Parathyroid adenoma (tissue), 2 donors: Measurements from ENCODE around the gene CTBS.

Experiments used
- H2AFZ ChIP-seq: fragments of 300-600 bp; sonication (generic); one replicate; pipeline ENCODE4 v1.7.0; 2017; ENCODE audit warnings: antibody characterized with exemption, mild to moderate bottlenecking
- H3K27ac ChIP-seq: fragments of 300-600 bp; sonication (generic); one replicate; pipeline ENCODE4 v1.7.0; 2017
- H3K27me3 ChIP-seq: fragments of 300-600 bp; sonication (generic); one replicate; pipeline ENCODE4 v1.7.0; 2017; ENCODE audit warnings: low read length; ENCODE audit not compliant: control insufficient read depth, insufficient read depth
- H3K36me3 ChIP-seq: fragments of 300-600 bp; sonication (generic); one replicate; pipeline ENCODE4 v1.7.0; 2017; ENCODE audit warnings: low read length; ENCODE audit not compliant: control insufficient read depth, insufficient read depth
- H3K4me1 ChIP-seq: fragments of 300-600 bp; sonication (generic); one replicate; pipeline ENCODE4 v1.7.0; 2017; ENCODE audit warnings: control low read depth
- H3K4me2 ChIP-seq: fragments of 300-600 bp; sonication (generic); one replicate; pipeline ENCODE4 v1.7.0; 2017; ENCODE audit warnings: low read length
- H3K4me3 ChIP-seq: fragments of 300-600 bp; sonication (generic); one replicate; pipeline ENCODE4 v1.7.0; 2017; ENCODE audit warnings: low read depth, low read length
- H3K79me2 ChIP-seq: fragments of 300-600 bp; sonication (generic); one replicate; pipeline ENCODE4 v1.7.0; 2017; ENCODE audit warnings: control low read depth
- H3K9ac ChIP-seq: fragments of 300-600 bp; sonication (generic); one replicate; pipeline ENCODE4 v1.7.0; 2017; ENCODE audit warnings: mild to moderate bottlenecking
- H3K9me3 ChIP-seq: fragments of 300-600 bp; sonication (generic); one replicate; pipeline ENCODE4 v1.7.0; 2017; ENCODE audit warnings: low read length; ENCODE audit not compliant: control insufficient read depth
- TF ChIP-seq, protein P1 (sequence below): fragments of 300-600 bp; sonication (generic); IDR thresholded peaks from one replicate; pipeline ENCODE4 v1.7.0; 2017; ENCODE audit warnings: antibody characterized with exemption, mild to moderate bottlenecking
- donor health status: primary hyperparathyroidism.

The CTBS gene

GRCh38 chr1:84569216-84569615 is 5.0 kb downstream of the CTBS start:
- TF ChIP-seq, protein P1, sequence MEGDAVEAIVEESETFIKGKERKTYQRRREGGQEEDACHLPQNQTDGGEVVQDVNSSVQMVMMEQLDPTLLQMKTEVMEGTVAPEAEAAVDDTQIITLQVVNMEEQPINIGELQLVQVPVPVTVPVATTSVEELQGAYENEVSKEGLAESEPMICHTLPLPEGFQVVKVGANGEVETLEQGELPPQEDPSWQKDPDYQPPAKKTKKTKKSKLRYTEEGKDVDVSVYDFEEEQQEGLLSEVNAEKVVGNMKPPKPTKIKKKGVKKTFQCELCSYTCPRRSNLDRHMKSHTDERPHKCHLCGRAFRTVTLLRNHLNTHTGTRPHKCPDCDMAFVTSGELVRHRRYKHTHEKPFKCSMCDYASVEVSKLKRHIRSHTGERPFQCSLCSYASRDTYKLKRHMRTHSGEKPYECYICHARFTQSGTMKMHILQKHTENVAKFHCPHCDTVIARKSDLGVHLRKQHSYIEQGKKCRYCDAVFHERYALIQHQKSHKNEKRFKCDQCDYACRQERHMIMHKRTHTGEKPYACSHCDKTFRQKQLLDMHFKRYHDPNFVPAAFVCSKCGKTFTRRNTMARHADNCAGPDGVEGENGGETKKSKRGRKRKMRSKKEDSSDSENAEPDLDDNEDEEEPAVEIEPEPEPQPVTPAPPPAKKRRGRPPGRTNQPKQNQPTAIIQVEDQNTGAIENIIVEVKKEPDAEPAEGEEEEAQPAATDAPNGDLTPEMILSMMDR: no peak
- H3K79me2 ChIP-seq: no peaks in the 10 kb centered on the region
- no peaks in the 10 kb centered on the region for H3K27me3 ChIP-seq
- no peak overlapping the region for H3K27ac ChIP-seq
- no peak overlapping the region for H3K9ac ChIP-seq
- no peaks in the 10 kb centered on the region for H3K9me3 ChIP-seq
- no peaks in the 10 kb centered on the region for H3K36me3 ChIP-seq
- no peak overlapping the region for H2AFZ ChIP-seq
- H3K4me1 ChIP-seq: peaks cover 2% of the 10 kb centered on the region
- no peak overlapping the region for H3K4me3 ChIP-seq
- no peak overlapping the region for H3K4me2 ChIP-seq

- Histone ChIP-seq H3K36me3 (no peaks in the 10 kb centered on the region), H3K4me1 (no peaks in the 10 kb centered on the region), H3K4me2 (no peak overlapping the region), H3K27ac (no peak overlapping the region), H2AFZ (no peak overlapping the region), H3K9ac (no peak overlapping the region), H3K79me2 (no peaks in the 10 kb centered on the region), H3K27me3 (no peaks in the 10 kb centered on the region), H3K9me3 (no peaks in the 10 kb centered on the region), H3K4me3 (no peak overlapping the region)
- TF ChIP-seq, protein P1: no peak
Observed at GRCh38 chr1:84550826-84551225, 23.4 kb downstream of the CTBS start.

DNA sequence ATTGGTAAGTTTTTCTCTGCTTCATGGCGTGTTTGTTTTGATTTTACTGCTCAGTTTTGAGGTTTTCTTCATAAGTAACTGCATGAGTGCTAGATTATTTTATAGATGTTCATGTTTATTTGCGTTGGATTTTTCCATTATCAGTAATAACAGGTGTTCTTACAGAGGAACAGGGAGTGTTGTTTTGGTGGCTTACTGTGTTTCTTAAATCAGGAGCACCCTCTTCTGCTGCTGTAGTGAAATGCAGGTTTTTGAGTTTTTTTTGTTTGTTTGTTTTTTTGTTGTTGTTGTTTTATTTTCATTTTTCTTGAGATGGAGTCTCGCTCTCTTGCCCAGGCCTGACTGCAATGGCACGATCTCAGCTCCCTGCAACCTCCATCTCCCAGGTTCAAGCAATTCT is 32.6 kb downstream of the CTBS start:
- Histone ChIP-seq H3K36me3 (no peaks in the 10 kb centered on the region), H3K9ac (no peak overlapping the region), H3K4me1 (no peaks in the 10 kb centered on the region), H3K27ac (no peak overlapping the region), H3K4me2 (no peak overlapping the region), H2AFZ (no peak overlapping the region), H3K79me2 (no peaks in the 10 kb centered on the region), H3K4me3 (no peak overlapping the region), H3K9me3 (no peaks in the 10 kb centered on the region), H3K27me3 (no peaks in the 10 kb centered on the region)
- TF ChIP-seq, protein P1: no peak

GRCh38 chr1:84540759-84541158 is 33.5 kb downstream of the CTBS start:
- Histone ChIP-seq H2AFZ (no peak overlapping the region), H3K27ac (no peak overlapping the region), H3K9ac (no peak overlapping the region), H3K27me3 (no peaks in the 10 kb centered on the region), H3K9me3 (no peaks in the 10 kb centered on the region), H3K4me3 (no peak overlapping the region), H3K4me2 (no peak overlapping the region), H3K79me2 (no peaks in the 10 kb centered on the region), H3K4me1 (no peaks in the 10 kb centered on the region), H3K36me3 (no peaks in the 10 kb centered on the region)
- TF ChIP-seq, protein P1: no peak

DNA sequence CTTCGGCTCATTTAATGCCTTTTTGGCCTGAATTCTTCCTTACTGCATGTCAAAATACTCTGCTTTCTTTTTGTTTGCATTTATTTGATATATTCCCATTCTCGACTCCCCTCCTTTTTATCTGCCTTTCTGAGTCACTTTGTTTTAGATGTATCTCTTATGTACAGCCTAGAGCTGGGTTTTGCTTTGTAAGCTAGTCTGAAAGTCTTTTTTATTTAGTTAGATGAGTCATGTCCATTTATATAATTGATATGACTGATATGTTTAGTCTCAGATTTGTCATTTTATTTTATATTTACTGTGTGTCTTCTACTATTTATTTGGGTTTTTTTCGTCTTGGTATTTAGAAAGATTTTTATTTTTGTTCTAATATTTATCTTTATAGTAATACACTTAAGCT is 34.3 kb downstream of the CTBS start:
- no peak overlapping the region for H2AFZ ChIP-seq
- H3K36me3 ChIP-seq: no peaks in the 10 kb centered on the region
- no peak overlapping the region for H3K4me3 ChIP-seq
- TF ChIP-seq, protein P1: no peak
- no peaks in the 10 kb centered on the region for H3K79me2 ChIP-seq
- no peaks in the 10 kb centered on the region for H3K9me3 ChIP-seq
- H3K4me1 ChIP-seq: no peaks in the 10 kb centered on the region
- H3K27me3 ChIP-seq: no peaks in the 10 kb centered on the region
- no peak overlapping the region for H3K4me2 ChIP-seq
- no peak overlapping the region for H3K27ac ChIP-seq
- H3K9ac ChIP-seq: no peak overlapping the region
